HEK293 (cell line): ENCODE data around the gene FRMD5.

Experiments used
- CTCF ChIA-PET: fragments of 350-600 bp; formaldehyde crosslinking; extraction: SDS; loops from one replicate; lab custom pipeline; 2021; ENCODE audit warnings: antibody characterized with exemption; lab: Yijun Ruan, JAX
- POLR2A ChIA-PET: fragments of 300-600 bp; formaldehyde crosslinking; extraction: SDS; loops from one replicate; lab custom pipeline; 2020; ENCODE audit warnings: antibody characterized with exemption, inconsistent platforms; lab: Yijun Ruan, JAX
- H3K27ac ChIP-seq: fragments of 200-500 bp; sonication (Bioruptor generic); 2 replicates; pipeline ENCODE4 v1.5.1; 2014; ENCODE audit warnings: low read depth, low read length, control low read depth, inconsistent platforms; ENCODE audit errors: extremely low read depth
- H3K36me3 ChIP-seq, 2 experiments: fragments of 200-500 bp in 1 of 2; sonication (Bioruptor generic) in 1 of 2; 1 replicate in 1 of 2; 2 replicates in 1 of 2; pipeline ENCODE4 v1.5.1; 2014 to 2017; ENCODE audit warnings: inconsistent platforms in 2 of 2, low read length in 2 of 2; ENCODE audit not compliant: control insufficient read depth in 2 of 2, insufficient read depth in 1 of 2
- H3K4me1 ChIP-seq: fragments of 200-500 bp; sonication (Bioruptor generic); 2 replicates; pipeline ENCODE4 v1.5.1; 2014; ENCODE audit warnings: mild to moderate bottlenecking, low read length, inconsistent platforms; ENCODE audit not compliant: control insufficient read depth, insufficient read depth
- H3K4me3 ChIP-seq: 2 replicates; pipeline ENCODE4 v1.5.1; 2011; ENCODE audit warnings: low read depth, mild to moderate bottlenecking, control low read depth, low read length, moderate library complexity
- H3K9me3 ChIP-seq: fragments of 200-500 bp; sonication (Bioruptor generic); 2 replicates; pipeline ENCODE4 v1.5.1; 2014; ENCODE audit warnings: low read depth, low read length, inconsistent platforms; ENCODE audit not compliant: control insufficient read depth, insufficient read depth
- PATZ1 ChIP-seq: fragments of 450-650 bp; formaldehyde crosslinking; IDR thresholded peaks from 2 replicates; pipeline ENCODE4 v1.5.1; 2016; ENCODE audit warnings: missing biosample characterization, missing genetic modification characterization
- PRDM4 ChIP-seq: fragments of 450-650 bp; formaldehyde crosslinking; IDR thresholded peaks from 2 replicates; pipeline ENCODE4 v1.5.1; 2017; ENCODE audit warnings: missing biosample characterization, missing genetic modification characterization
- ZFP37 ChIP-seq: fragments of 450-650 bp; formaldehyde crosslinking; IDR thresholded peaks from 2 replicates; pipeline ENCODE4 v1.5.1; 2016; ENCODE audit warnings: missing biosample characterization, missing genetic modification characterization
- ZNF114 ChIP-seq: fragments of 450-650 bp; formaldehyde crosslinking; IDR thresholded peaks from 2 replicates; pipeline ENCODE4 v1.5.0; 2017; ENCODE audit warnings: missing biosample characterization, missing genetic modification characterization
- ZNF214 ChIP-seq: fragments of 450-650 bp; formaldehyde crosslinking; IDR thresholded peaks from 2 replicates; pipeline ENCODE4 v1.5.1; 2017; ENCODE audit warnings: missing biosample characterization, mild to moderate bottlenecking, missing genetic modification characterization, borderline replicate concordance
- ZNF280C ChIP-seq: fragments of 450-650 bp; formaldehyde crosslinking; IDR thresholded peaks from 2 replicates; pipeline ENCODE4 v1.5.1; 2016; ENCODE audit warnings: missing biosample characterization, missing genetic modification characterization
- ZNF701 ChIP-seq: fragments of 450-650 bp; formaldehyde crosslinking; IDR thresholded peaks from 2 replicates; pipeline ENCODE4 v1.5.1; 2016; ENCODE audit warnings: missing biosample characterization, missing genetic modification characterization
- ZNF707 ChIP-seq: fragments of 450-650 bp; formaldehyde crosslinking; IDR thresholded peaks from 2 replicates; pipeline ENCODE4 v1.5.1; 2016; ENCODE audit warnings: missing biosample characterization, missing genetic modification characterization
- TF ChIP-seq, protein P1 (sequence below): fragments of 450-650 bp; formaldehyde crosslinking; conservative IDR thresholded peaks from 2 replicates; pipeline ENCODE4 v1.5.1; 2016; ENCODE audit warnings: low read depth, missing biosample characterization, missing genetic modification characterization
- TF ChIP-seq, protein P2 (sequence below): fragments of 450-650 bp; formaldehyde crosslinking; IDR thresholded peaks from 2 replicates; pipeline ENCODE4 v1.5.1; 2016; ENCODE audit warnings: missing biosample characterization, missing genetic modification characterization

The FRMD5 gene

DNA sequence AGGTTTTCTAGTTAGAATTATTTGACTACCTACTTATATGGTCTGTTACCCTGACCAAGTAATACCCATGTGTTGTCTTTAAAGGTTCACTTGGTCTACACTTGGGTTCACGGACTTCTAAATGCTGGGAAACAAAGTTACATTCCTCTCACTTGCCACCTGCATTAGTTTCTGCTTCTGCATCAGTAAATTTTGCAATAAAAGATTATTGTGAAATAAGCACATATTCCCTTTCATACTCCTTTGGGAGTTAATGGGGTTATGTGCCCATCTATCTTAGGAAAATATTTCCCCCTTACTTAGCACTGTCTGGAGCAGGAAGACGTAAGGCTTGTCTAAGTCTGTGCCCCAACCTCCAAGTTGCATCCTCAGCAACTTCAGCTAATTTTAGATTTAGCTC lies 160.7 kb downstream of the FRMD5 start (continued):
- TF ChIP-seq, protein P1, sequence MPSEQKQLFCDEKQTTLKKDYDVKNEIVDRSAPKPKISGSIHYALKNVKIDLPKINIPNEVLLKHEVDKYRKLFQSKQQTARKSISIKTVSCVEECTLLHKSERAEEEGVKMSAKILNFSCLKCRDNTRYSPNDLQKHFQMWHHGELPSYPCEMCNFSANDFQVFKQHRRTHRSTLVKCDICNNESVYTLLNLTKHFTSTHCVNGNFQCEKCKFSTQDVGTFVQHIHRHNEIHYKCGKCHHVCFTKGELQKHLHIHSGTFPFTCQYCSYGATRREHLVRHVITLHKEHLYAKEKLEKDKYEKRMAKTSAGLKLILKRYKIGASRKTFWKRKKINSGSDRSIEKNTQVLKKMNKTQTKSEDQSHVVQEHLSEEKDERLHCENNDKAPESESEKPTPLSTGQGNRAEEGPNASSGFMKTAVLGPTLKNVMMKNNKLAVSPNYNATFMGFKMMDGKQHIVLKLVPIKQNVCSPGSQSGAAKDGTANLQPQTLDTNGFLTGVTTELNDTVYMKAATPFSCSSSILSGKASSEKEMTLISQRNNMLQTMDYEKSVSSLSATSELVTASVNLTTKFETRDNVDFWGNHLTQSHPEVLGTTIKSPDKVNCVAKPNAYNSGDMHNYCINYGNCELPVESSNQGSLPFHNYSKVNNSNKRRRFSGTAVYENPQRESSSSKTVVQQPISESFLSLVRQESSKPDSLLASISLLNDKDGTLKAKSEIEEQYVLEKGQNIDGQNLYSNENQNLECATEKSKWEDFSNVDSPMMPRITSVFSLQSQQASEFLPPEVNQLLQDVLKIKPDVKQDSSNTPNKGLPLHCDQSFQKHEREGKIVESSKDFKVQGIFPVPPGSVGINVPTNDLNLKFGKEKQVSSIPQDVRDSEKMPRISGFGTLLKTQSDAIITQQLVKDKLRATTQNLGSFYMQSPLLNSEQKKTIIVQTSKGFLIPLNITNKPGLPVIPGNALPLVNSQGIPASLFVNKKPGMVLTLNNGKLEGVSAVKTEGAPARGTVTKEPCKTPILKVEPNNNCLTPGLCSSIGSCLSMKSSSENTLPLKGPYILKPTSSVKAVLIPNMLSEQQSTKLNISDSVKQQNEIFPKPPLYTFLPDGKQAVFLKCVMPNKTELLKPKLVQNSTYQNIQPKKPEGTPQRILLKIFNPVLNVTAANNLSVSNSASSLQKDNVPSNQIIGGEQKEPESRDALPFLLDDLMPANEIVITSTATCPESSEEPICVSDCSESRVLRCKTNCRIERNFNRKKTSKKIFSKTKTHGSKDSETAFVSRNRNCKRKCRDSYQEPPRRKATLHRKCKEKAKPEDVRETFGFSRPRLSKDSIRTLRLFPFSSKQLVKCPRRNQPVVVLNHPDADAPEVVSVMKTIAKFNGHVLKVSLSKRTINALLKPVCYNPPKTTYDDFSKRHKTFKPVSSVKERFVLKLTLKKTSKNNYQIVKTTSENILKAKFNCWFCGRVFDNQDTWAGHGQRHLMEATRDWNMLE (tag by site-specific recombination), result no peak
- TF ChIP-seq ZNF701 (tag by site-specific recombination) (no peak), ZNF707 (tag by site-specific recombination) (no peak), ZNF280C (tag by site-specific recombination) (no peak), ZNF114 (tag by site-specific recombination) (no peak)

GRCh38 chr15:44033894-44034293 lies 161.2 kb downstream of the FRMD5 start:
- ChIA-PET POLR2A (no interaction called here), CTCF (interaction anchor here (0.6 kb wide), 1 partner anchor 89 kb away, joined by 3 read pairs; no protein-coding TSS in a partner anchor)
- no peaks in the 10 kb centered on the region for H3K9me3 ChIP-seq
- TF ChIP-seq, protein P2, sequence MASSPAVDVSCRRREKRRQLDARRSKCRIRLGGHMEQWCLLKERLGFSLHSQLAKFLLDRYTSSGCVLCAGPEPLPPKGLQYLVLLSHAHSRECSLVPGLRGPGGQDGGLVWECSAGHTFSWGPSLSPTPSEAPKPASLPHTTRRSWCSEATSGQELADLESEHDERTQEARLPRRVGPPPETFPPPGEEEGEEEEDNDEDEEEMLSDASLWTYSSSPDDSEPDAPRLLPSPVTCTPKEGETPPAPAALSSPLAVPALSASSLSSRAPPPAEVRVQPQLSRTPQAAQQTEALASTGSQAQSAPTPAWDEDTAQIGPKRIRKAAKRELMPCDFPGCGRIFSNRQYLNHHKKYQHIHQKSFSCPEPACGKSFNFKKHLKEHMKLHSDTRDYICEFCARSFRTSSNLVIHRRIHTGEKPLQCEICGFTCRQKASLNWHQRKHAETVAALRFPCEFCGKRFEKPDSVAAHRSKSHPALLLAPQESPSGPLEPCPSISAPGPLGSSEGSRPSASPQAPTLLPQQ (tag by site-specific recombination), result no peak
- TF ChIP-seq PRDM4 (tag by site-specific recombination), result no peak
- no peak for TF ChIP-seq ZNF214 (tag by site-specific recombination)
- no peak for TF ChIP-seq PATZ1 (tag by site-specific recombination)
- TF ChIP-seq ZFP37 (tag by site-specific recombination), result no peak
- TF ChIP-seq, all 188 proteins: peak for 0
- no peaks in the 10 kb centered on the region for H3K36me3 ChIP-seq
- H3K27ac ChIP-seq, result no peak overlapping the region
- H3K4me1 ChIP-seq, result no peaks in the 10 kb centered on the region
- H3K4me3 ChIP-seq, result no peak overlapping the region
